ENCODE results near the gene MRGPRE. TPM values are rescaled to one million over a fixed set of nuclear protein-coding genes. Genes with fewer than 3 reads are reported as not detected.
A peak's percentile ranks its signal among the peaks of the same experiment; 100 is the strongest.

The MRGPRE gene
- total RNA-seq, 4 donors from 2014 or later: 1.2 TPM; not detected in 3

GRCh38 chr11:3215346-3216026, 16.7 kb downstream of the MRGPRE start:
- Histone ChIP-seq H3K4me3 (no peak overlapping the region), H3K9me3 (peaks cover 0 to 3% (median 0%) of the 10 kb centered on the region in 4 donors), H3K4me1 (no peaks in the 10 kb centered on the region), H3K36me3 (no peaks in the 10 kb centered on the region), H3K27me3 (no peaks in the 10 kb centered on the region), H3K27ac (no peak overlapping the region)
- DNase-seq: peak in 1 of 3 donors; percentile 54
- TF ChIP-seq CTCF (IDR thresholded peaks at IDR 0.05) (no peak), POLR2A (IDR thresholded peaks at IDR 0.05) (no peak)

DNA sequence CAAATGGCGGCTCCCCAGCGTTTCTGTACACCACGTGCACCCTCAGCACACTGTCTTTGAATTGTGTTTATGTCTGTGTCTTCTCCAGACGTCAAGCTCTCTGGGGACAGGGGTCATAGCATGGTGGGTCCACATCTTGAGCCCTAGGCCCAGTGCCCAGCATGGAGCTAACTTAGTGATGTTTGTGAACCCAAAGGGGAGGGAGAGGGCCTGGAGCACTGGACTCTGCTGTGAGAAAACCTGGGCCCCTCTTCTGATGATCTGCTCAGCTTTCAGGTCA, 17.9 kb downstream of the MRGPRE start:
- DNase-seq: peak in 1 of 3 donors; percentile 29
- no peak overlapping the region for H3K4me3 ChIP-seq
- H3K9me3 ChIP-seq: peaks cover 0 to 3% (median 0%) of the 10 kb centered on the region in 4 donors
- H3K4me1 ChIP-seq: no peaks in the 10 kb centered on the region
- H3K36me3 ChIP-seq: no peaks in the 10 kb centered on the region
- no peaks in the 10 kb centered on the region for H3K27me3 ChIP-seq
- TF ChIP-seq CTCF (IDR thresholded peaks at IDR 0.05): no peak
- TF ChIP-seq POLR2A (IDR thresholded peaks at IDR 0.05): no peak
- no peak overlapping the region for H3K27ac ChIP-seq

DNA sequence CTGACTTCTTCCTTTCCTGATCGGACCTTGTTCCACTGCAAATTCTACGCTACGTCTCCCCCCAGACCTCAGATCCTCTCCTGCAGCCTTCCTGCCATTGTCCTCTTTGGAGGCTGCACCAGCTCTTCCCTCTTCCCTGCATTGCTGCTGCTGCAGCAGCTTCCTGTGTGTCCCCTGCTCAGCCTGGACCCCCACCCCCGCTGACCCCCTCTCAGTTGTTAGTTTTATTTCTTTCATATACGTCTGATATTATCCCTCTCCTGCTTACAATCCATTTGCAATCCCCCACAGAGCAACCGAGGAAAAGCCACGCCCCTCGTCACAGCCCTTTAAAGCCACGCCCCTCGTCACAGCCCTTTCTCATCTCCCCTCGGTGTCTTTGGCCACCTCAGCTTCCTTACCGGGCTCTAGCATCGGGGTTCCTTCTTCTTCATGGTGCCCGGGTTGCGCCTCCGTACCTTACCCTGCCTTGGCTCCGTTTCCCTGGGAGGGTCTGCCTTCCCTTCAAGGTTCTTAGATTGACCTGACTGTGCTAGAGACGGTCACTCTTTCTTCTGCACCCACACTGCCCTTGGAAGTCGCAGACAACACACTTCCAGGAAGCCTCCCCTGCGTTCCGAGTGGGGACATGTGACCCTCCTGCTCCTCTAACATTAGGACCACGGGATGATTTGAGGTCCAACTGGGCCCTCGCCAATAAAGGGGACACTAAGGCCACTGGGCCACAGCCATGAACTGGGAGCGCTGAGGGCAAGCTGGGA, 18.4 kb downstream of the MRGPRE start:
- TF ChIP-seq CTCF (IDR thresholded peaks at IDR 0.05) (no peak), POLR2A (IDR thresholded peaks at IDR 0.05) (no peak)
- peak in 1 of 3 donors; percentile 26 for DNase-seq

GRCh38 chr11:3208272-3208671, 23.9 kb downstream of the MRGPRE start:
- Histone ChIP-seq H3K36me3 (no peaks in the 10 kb centered on the region), H3K4me1 (peaks cover 0 to 13% (median 0%) of the 10 kb centered on the region in 4 donors), H3K9me3 (peaks cover 0 to 3% (median 0%) of the 10 kb centered on the region in 4 donors), H3K27me3 (no peaks in the 10 kb centered on the region), H3K27ac (no peak overlapping the region), H3K4me3 (no peak overlapping the region)
- peak in 1 of 3 donors; percentile 10 for DNase-seq
- no peak for TF ChIP-seq CTCF (IDR thresholded peaks at IDR 0.05)
- no peak for TF ChIP-seq POLR2A (IDR thresholded peaks at IDR 0.05)

More for the DNA sequence above, 18.4 kb downstream of the MRGPRE start:
- H3K27me3 ChIP-seq: no peaks in the 10 kb centered on the region
- H3K9me3 ChIP-seq: peaks cover 0 to 3% (median 0%) of the 10 kb centered on the region in 4 donors
- H3K36me3 ChIP-seq: no peaks in the 10 kb centered on the region
- H3K27ac ChIP-seq: no peak overlapping the region
- H3K4me3 ChIP-seq: no peak overlapping the region
- H3K4me1 ChIP-seq: no peaks in the 10 kb centered on the region

GRCh38 chr11:3207526-3208189, 24.6 kb downstream of the MRGPRE start:
- H3K27me3 ChIP-seq: no peaks in the 10 kb centered on the region
- peaks cover 0 to 15% (median 0%) of the 10 kb centered on the region in 4 donors for H3K4me1 ChIP-seq
- H3K9me3 ChIP-seq: peaks cover 0 to 3% (median 0%) of the 10 kb centered on the region in 4 donors
- peak in 1 of 3 donors; percentile 33 for DNase-seq
- TF ChIP-seq CTCF (IDR thresholded peaks at IDR 0.05) (no peak), POLR2A (IDR thresholded peaks at IDR 0.05) (no peak)
- no peak overlapping the region for H3K27ac ChIP-seq
- H3K4me3 ChIP-seq: no peak overlapping the region
- H3K36me3 ChIP-seq: no peaks in the 10 kb centered on the region
